ENCODE data around the gene PRKCQ.

Gene PRKCQ

DNA sequence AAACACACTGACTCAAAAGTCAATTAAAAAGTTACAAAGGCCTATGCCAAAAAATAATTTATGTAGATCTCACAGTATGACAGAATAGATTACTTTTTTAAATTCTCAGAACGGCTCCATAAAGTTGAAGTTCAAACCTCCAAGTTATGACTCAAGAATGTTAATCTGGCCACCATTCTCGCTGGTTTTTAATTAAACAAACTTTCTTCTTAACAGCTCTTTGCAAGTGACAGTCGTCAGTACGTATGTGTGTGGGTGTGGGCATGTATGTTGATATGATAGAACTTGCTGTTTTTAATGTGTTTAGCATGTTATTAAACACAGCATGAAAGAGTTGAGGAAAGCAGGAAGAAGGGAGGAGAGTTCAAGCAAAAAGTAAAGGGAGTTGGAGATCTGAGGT is 18.5 kb downstream of the PRKCQ start:
- no peak for DNase-seq (ENCODE audit: low spot score in 2 of 2)
- no peak for ATAC-seq (replicated peaks; ENCODE audit: extremely low read depth, poor library complexity, severe bottlenecking)
- Mint-ChIP-seq H3K36me3 (ENCODE audit: insufficient read depth) (peaks cover 16% of the 10 kb centered on the region), H3K4me1 (peaks cover 83% of the 10 kb centered on the region), H3K4me3 (peak overlapping the region; percentile 49), H3K27me3 (no peaks in the 10 kb centered on the region), H3K9me3 (peaks cover 10% of the 10 kb centered on the region), H3K27ac (ENCODE audit: low read depth) (peak overlapping the region; percentile 87)

DNA sequence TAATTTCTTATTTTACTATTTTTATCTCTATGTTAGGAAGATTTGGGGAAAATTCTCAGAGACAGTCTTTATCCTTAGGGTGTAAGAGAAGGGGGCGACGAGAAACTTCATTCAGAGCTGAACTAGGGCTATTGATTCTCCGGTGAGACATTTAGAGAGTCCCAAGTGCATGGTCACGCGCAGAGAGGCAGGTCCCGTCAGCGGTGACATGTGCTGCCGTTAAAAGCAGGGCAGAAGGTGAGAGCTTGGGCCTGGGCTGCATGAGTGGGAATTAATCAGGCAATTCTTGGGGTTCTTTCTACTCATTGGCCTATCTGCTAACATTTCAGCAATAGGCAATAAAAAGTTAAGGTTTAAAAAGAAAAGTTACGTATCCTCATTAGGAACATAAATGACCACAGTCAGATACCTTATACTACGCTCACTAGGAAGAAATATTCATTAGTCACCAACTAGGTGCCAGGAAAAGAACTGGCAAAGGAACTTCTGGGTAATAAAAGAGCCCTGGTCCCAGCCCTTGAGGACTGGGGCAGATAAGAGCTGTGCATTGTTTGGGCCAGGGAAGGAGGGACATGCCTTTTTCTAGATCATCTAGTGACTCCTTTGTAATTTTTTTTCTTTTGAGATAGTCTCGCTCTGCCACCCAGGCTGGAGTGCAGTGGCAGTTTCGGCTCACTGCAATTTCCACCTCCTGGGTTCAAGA is 21.2 kb downstream of the PRKCQ start:
- DNase-seq (ENCODE audit: low spot score in 2 of 2) (peak in 1 of 2 donors; percentile 19), ATAC-seq (replicated peaks; ENCODE audit: extremely low read depth, poor library complexity, severe bottlenecking) (peak; percentile 53)
- Mint-ChIP-seq H3K36me3 (ENCODE audit: insufficient read depth) (peaks cover 14% of the 10 kb centered on the region), H3K4me3 (peak overlapping the region; percentile 80), H3K27me3 (no peaks in the 10 kb centered on the region), H3K27ac (ENCODE audit: low read depth) (peak overlapping the region; percentile 98), H3K4me1 (peaks cover 90% of the 10 kb centered on the region), H3K9me3 (peaks cover 10% of the 10 kb centered on the region)

- peak in 1 of 2 donors; percentile 21 for DNase-seq (ENCODE audit: low spot score in 2 of 2)
- peak; percentile 75 for ATAC-seq (replicated peaks; ENCODE audit: extremely low read depth, poor library complexity, severe bottlenecking)
- peak overlapping the region; percentile 98 for H3K27ac Mint-ChIP-seq (ENCODE audit: low read depth)
- peak overlapping the region; percentile 80 for H3K4me3 Mint-ChIP-seq
- H3K36me3 Mint-ChIP-seq (ENCODE audit: insufficient read depth), result peaks cover 14% of the 10 kb centered on the region
- peaks cover 90% of the 10 kb centered on the region for H3K4me1 Mint-ChIP-seq
- H3K9me3 Mint-ChIP-seq, result peaks cover 10% of the 10 kb centered on the region
- H3K27me3 Mint-ChIP-seq, result no peaks in the 10 kb centered on the region
These were observed 21.8 kb downstream of the PRKCQ start for GRCh38 chr10:6558272-6558671.

GRCh38 chr10:6553937-6554336 is 26.1 kb downstream of the PRKCQ start:
- Mint-ChIP-seq H3K27me3 (no peaks in the 10 kb centered on the region), H3K27ac (ENCODE audit: low read depth) (peak overlapping the region; percentile 98), H3K4me3 (no peak overlapping the region), H3K9me3 (peaks cover 10% of the 10 kb centered on the region), H3K36me3 (ENCODE audit: insufficient read depth) (peaks cover 8% of the 10 kb centered on the region), H3K4me1 (peaks cover 87% of the 10 kb centered on the region)
- ATAC-seq (replicated peaks; ENCODE audit: extremely low read depth, poor library complexity, severe bottlenecking) (no peak), DNase-seq (ENCODE audit: low spot score in 2 of 2) (no peak)

GRCh38 chr10:6543431-6544005 is 36.6 kb downstream of the PRKCQ start:
- peaks cover 65% of the 10 kb centered on the region for H3K4me1 Mint-ChIP-seq
- ATAC-seq (replicated peaks; ENCODE audit: extremely low read depth, poor library complexity, severe bottlenecking) (peak; percentile 84), DNase-seq (ENCODE audit: low spot score in 2 of 2) (peak; percentile 21 to 51)
- no peaks in the 10 kb centered on the region for H3K27me3 Mint-ChIP-seq
- peak overlapping the region; percentile 89 for H3K4me3 Mint-ChIP-seq
- H3K27ac Mint-ChIP-seq (ENCODE audit: low read depth), result peak overlapping the region; percentile 99
- H3K9me3 Mint-ChIP-seq, result no peaks in the 10 kb centered on the region
- H3K36me3 Mint-ChIP-seq (ENCODE audit: insufficient read depth), result peaks cover 10% of the 10 kb centered on the region

- Mint-ChIP-seq H3K4me3 (peak overlapping the region; percentile 89), H3K27ac (ENCODE audit: low read depth) (peak overlapping the region; percentile 99), H3K4me1 (peaks cover 70% of the 10 kb centered on the region), H3K9me3 (no peaks in the 10 kb centered on the region), H3K36me3 (ENCODE audit: insufficient read depth) (peaks cover 10% of the 10 kb centered on the region), H3K27me3 (no peaks in the 10 kb centered on the region)
- DNase-seq (ENCODE audit: low spot score in 2 of 2), result peak; percentile 27 to 39
- peak; percentile 80 for ATAC-seq (replicated peaks; ENCODE audit: extremely low read depth, poor library complexity, severe bottlenecking)
These were observed 37.1 kb downstream of the PRKCQ start for GRCh38 chr10:6542999-6543430.

- Mint-ChIP-seq H3K27me3 (no peaks in the 10 kb centered on the region), H3K36me3 (ENCODE audit: insufficient read depth) (peaks cover 9% of the 10 kb centered on the region), H3K4me1 (peaks cover 83% of the 10 kb centered on the region), H3K4me3 (no peak overlapping the region), H3K9me3 (no peaks in the 10 kb centered on the region), H3K27ac (ENCODE audit: low read depth) (peak overlapping the region; percentile 36)
- DNase-seq (ENCODE audit: low spot score in 2 of 2) (no peak), ATAC-seq (replicated peaks; ENCODE audit: extremely low read depth, poor library complexity, severe bottlenecking) (no peak)
These were observed 40.2 kb downstream of the PRKCQ start for GRCh38 chr10:6539833-6540232.

GRCh38 chr10:6537770-6538169 is 42.3 kb downstream of the PRKCQ start:
- no peak for ATAC-seq (replicated peaks; ENCODE audit: extremely low read depth, poor library complexity, severe bottlenecking)
- no peak overlapping the region for H3K4me3 Mint-ChIP-seq
- H3K27ac Mint-ChIP-seq (ENCODE audit: low read depth), result peak overlapping the region; percentile 75
- DNase-seq (ENCODE audit: low spot score in 2 of 2), result no peak
- H3K27me3 Mint-ChIP-seq, result no peaks in the 10 kb centered on the region
- peaks cover 76% of the 10 kb centered on the region for H3K4me1 Mint-ChIP-seq
- H3K9me3 Mint-ChIP-seq, result no peaks in the 10 kb centered on the region
- peaks cover 5% of the 10 kb centered on the region for H3K36me3 Mint-ChIP-seq (ENCODE audit: insufficient read depth)

- H3K4me3 Mint-ChIP-seq, result no peak overlapping the region
These were observed 44.0 kb downstream of the PRKCQ start for GRCh38 chr10:6536102-6536501.

DNA sequence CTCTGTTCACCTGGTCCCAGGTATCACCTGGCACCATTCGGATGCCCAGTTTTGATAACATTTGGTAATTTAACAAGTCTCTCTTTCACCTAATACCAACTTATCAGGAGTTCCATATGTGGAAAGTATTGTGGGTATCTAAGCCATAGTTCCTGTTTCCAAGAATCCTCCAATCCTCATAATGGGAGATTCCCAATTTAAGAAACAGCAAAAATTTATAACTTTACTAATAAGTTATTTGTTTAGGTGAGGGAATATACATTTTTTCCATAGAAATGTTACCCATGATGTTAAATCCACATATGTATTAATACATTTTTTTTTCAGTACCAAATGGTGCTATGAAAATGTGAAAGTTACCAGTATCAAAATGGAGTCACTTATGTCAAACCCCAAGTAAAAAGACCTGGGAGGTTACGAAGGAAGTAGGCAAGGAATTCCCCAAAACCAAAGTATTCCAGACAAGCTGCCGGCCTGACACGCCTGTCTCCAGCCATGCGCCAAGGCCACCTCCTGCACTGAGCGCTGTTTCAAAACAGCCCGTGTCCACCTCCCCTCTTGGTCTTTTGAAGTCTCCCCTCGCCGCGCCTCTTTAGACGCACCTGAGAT is 44.8 kb downstream of the PRKCQ start:
- no peaks in the 10 kb centered on the region for H3K27me3 Mint-ChIP-seq
- peak overlapping the region; percentile 75 for H3K27ac Mint-ChIP-seq (ENCODE audit: low read depth)
- ATAC-seq (replicated peaks; ENCODE audit: extremely low read depth, poor library complexity, severe bottlenecking) (no peak), DNase-seq (ENCODE audit: low spot score in 2 of 2) (no peak)
- no peaks in the 10 kb centered on the region for H3K9me3 Mint-ChIP-seq
- no peak overlapping the region for H3K4me3 Mint-ChIP-seq
- H3K36me3 Mint-ChIP-seq (ENCODE audit: insufficient read depth), result peaks cover 5% of the 10 kb centered on the region
- H3K4me1 Mint-ChIP-seq, result peaks cover 74% of the 10 kb centered on the region

More at GRCh38 chr10:6536102-6536501, 44.0 kb downstream of the PRKCQ start:
- ATAC-seq (replicated peaks; ENCODE audit: extremely low read depth, poor library complexity, severe bottlenecking) (no peak), DNase-seq (ENCODE audit: low spot score in 2 of 2) (no peak)
- Mint-ChIP-seq H3K36me3 (ENCODE audit: insufficient read depth) (peaks cover 3% of the 10 kb centered on the region), H3K9me3 (no peaks in the 10 kb centered on the region), H3K27ac (ENCODE audit: low read depth) (peak overlapping the region; percentile 75), H3K4me1 (peaks cover 74% of the 10 kb centered on the region), H3K27me3 (no peaks in the 10 kb centered on the region)

GRCh38 chr10:6532321-6532720 is 47.8 kb downstream of the PRKCQ start:
- ATAC-seq (replicated peaks; ENCODE audit: extremely low read depth, poor library complexity, severe bottlenecking), result no peak
- no peak for DNase-seq (ENCODE audit: low spot score in 2 of 2)
- Mint-ChIP-seq H3K27me3 (no peaks in the 10 kb centered on the region), H3K9me3 (no peaks in the 10 kb centered on the region), H3K27ac (ENCODE audit: low read depth) (peak overlapping the region; percentile 84), H3K36me3 (ENCODE audit: insufficient read depth) (peaks cover 7% of the 10 kb centered on the region), H3K4me3 (no peak overlapping the region), H3K4me1 (peaks cover 85% of the 10 kb centered on the region)

- Mint-ChIP-seq H3K36me3 (ENCODE audit: insufficient read depth) (peaks cover 11% of the 10 kb centered on the region), H3K27ac (ENCODE audit: low read depth) (peak overlapping the region; percentile 99)
- ATAC-seq (replicated peaks; ENCODE audit: extremely low read depth, poor library complexity, severe bottlenecking), result peak; percentile 1
These were observed 49.1 kb downstream of the PRKCQ start for GRCh38 chr10:6530966-6531365.

More at GRCh38 chr10:6530966-6531365, 49.1 kb downstream of the PRKCQ start:
- H3K4me3 Mint-ChIP-seq, result peak overlapping the region; percentile 78
- no peaks in the 10 kb centered on the region for H3K27me3 Mint-ChIP-seq
- peaks cover 86% of the 10 kb centered on the region for H3K4me1 Mint-ChIP-seq
- H3K9me3 Mint-ChIP-seq, result no peaks in the 10 kb centered on the region
- DNase-seq (ENCODE audit: low spot score in 2 of 2), result no peak
